SU-DHL-6 (cell line): ENCODE measurements around the gene HEATR1.
A peak's percentile ranks its signal among the peaks of the same experiment; 100 is the strongest.

Experiments
- H2AFZ ChIP-seq: fragments of 200-600 bp; sonication (generic); 2 replicates; pipeline ENCODE4 v1.6.1; 2014; ENCODE audit warnings: low read depth, mild to moderate bottlenecking, moderate library complexity, mixed read lengths, antibody characterized with exemption, low read length; ENCODE audit not compliant: severe bottlenecking
- H3F3A ChIP-seq: fragments of 200-600 bp; shearing (Covaris generic); 2 replicates; pipeline ENCODE4 v1.6.0; 2016; ENCODE audit warnings: antibody characterized with exemption, mild to moderate bottlenecking; ENCODE audit not compliant: insufficient read depth
- H3K27ac ChIP-seq: fragments of 200-600 bp; sonication (generic); 2 replicates; pipeline ENCODE4 v1.5.1; 2016; ENCODE audit warnings: low read depth, mild to moderate bottlenecking, low read length, moderate library complexity, mixed read lengths
- H3K27me3 ChIP-seq: fragments of 200-600 bp; sonication (generic), shearing (Covaris generic); 2 replicates; pipeline ENCODE4 v1.6.0; 2014; ENCODE audit warnings: mild to moderate bottlenecking, low read length
- H3K36me3 ChIP-seq: fragments of 200-600 bp; sonication (generic); 2 replicates; pipeline ENCODE4 v1.6.1; 2014; ENCODE audit warnings: mild to moderate bottlenecking, low read length, mixed read lengths
- H3K4me2 ChIP-seq: fragments of 300-600, 200-600 bp; shearing (Covaris generic), sonication (generic); 2 replicates; pipeline ENCODE4 v1.6.0; 2014; ENCODE audit warnings: low read length, low read depth, mild to moderate bottlenecking; ENCODE audit not compliant: poor library complexity, severe bottlenecking
- H3K4me3 ChIP-seq: fragments of 200-600 bp; sonication (generic); 2 replicates; pipeline ENCODE4 v1.5.1; 2014; ENCODE audit warnings: antibody characterized with exemption, low read length, mild to moderate bottlenecking, mixed read lengths; ENCODE audit not compliant: insufficient read depth, poor library complexity, severe bottlenecking
- H3K79me2 ChIP-seq: fragments of 200-600 bp; sonication (generic); 2 replicates; pipeline ENCODE4 v1.6.1; 2014; ENCODE audit warnings: mild to moderate bottlenecking, low read length, moderate library complexity; ENCODE audit not compliant: insufficient read depth
- H3K9ac ChIP-seq: fragments of 200-600 bp; sonication (generic); 2 replicates; pipeline ENCODE4 v1.7.0; 2014; ENCODE audit warnings: mild to moderate bottlenecking, low read length
- H3K9me2 ChIP-seq: fragments of 200-600 bp; sonication (generic); replicated peaks from 2 replicates; pipeline ENCODE4 v1.6.1; 2014; ENCODE audit warnings: low read length; ENCODE audit not compliant: insufficient read depth
- H3K9me3 ChIP-seq: fragments of 200-600 bp; sonication (generic); 2 replicates; pipeline ENCODE4 v1.6.1; 2014; ENCODE audit warnings: low read length, mixed read lengths; ENCODE audit not compliant: insufficient read depth
- H4K20me1 ChIP-seq: fragments of 200-600 bp; sonication (generic); 2 replicates; pipeline ENCODE4 v1.6.1; 2014; ENCODE audit warnings: low read depth, mild to moderate bottlenecking, antibody characterized with exemption, low read length, moderate library complexity, mixed read lengths
- EZH2phosphoT487 ChIP-seq: fragments of 200-600 bp; sonication (generic), shearing (Covaris generic); conservative IDR thresholded peaks from 2 replicates; pipeline ENCODE4 v1.6.1; 2018; ENCODE audit warnings: mild to moderate bottlenecking, antibody characterized with exemption, low read length, moderate library complexity, mixed read lengths
- TF ChIP-seq, protein P1 (sequence below): fragments of 200-600 bp; sonication (generic); IDR thresholded peaks from one replicate; pipeline ENCODE4 v1.5.1; 2017; ENCODE audit warnings: antibody characterized with exemption, mild to moderate bottlenecking, low read length, moderate library complexity; ENCODE audit not compliant: insufficient read depth, poor library complexity, severe bottlenecking

The HEATR1 gene

DNA sequence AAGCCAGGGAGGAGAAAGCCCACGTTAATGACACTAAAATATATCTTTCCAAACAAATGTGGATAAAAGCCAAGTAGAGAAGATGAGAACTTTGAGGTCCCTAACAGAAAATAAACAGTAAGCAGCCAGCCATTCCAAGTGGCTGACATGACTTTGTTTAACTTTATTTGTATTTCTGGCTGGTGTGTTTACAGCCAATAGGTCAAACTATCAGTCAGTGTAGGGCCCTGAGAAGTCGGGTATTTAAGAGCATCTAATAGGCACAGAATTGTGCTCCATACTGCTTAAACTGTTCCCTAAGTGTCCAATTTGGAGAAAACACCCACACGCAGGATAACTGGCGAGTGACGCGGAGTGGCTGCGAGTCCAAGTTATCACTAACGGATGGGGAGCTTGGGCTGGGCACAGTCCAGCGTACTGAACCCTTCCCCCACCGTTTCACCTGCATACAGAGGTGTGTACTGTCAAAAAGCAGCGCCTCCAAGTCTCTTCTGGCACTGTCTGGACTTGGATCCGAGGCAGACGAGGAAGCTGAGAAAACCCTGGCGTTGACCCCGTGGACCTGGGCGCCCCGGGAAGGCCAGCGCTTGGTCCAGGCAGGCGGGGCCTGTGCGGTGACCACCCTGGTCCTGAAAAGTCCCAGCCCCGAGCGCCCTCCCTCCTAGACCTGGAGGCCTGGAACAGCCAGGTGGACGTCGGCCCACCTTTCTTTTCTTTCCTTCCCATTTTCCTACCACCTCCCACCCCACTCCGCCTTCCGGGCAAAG lies 81.2 kb downstream of the HEATR1 start:
- Histone ChIP-seq H2AFZ (peak overlapping the region; percentile 94), H4K20me1 (no peaks in the 10 kb centered on the region), H3K79me2 (no peaks in the 10 kb centered on the region), H3F3A (no peaks in the 10 kb centered on the region), H3K4me2 (peak overlapping the region; percentile 99), H3K4me3 (no peak overlapping the region), H3K36me3 (no peaks in the 10 kb centered on the region), H3K9ac (peak overlapping the region; percentile 51; the same call in 1 of the 2 replicates), H3K9me2 (no peaks in the 10 kb centered on the region), H3K27ac (no peak overlapping the region), H3K27me3 (no peaks in the 10 kb centered on the region), H3K9me3 (no peaks in the 10 kb centered on the region)
- no peak for TF ChIP-seq EZH2phosphoT487
- TF ChIP-seq, protein P1, sequence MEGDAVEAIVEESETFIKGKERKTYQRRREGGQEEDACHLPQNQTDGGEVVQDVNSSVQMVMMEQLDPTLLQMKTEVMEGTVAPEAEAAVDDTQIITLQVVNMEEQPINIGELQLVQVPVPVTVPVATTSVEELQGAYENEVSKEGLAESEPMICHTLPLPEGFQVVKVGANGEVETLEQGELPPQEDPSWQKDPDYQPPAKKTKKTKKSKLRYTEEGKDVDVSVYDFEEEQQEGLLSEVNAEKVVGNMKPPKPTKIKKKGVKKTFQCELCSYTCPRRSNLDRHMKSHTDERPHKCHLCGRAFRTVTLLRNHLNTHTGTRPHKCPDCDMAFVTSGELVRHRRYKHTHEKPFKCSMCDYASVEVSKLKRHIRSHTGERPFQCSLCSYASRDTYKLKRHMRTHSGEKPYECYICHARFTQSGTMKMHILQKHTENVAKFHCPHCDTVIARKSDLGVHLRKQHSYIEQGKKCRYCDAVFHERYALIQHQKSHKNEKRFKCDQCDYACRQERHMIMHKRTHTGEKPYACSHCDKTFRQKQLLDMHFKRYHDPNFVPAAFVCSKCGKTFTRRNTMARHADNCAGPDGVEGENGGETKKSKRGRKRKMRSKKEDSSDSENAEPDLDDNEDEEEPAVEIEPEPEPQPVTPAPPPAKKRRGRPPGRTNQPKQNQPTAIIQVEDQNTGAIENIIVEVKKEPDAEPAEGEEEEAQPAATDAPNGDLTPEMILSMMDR, result no peak

DNA sequence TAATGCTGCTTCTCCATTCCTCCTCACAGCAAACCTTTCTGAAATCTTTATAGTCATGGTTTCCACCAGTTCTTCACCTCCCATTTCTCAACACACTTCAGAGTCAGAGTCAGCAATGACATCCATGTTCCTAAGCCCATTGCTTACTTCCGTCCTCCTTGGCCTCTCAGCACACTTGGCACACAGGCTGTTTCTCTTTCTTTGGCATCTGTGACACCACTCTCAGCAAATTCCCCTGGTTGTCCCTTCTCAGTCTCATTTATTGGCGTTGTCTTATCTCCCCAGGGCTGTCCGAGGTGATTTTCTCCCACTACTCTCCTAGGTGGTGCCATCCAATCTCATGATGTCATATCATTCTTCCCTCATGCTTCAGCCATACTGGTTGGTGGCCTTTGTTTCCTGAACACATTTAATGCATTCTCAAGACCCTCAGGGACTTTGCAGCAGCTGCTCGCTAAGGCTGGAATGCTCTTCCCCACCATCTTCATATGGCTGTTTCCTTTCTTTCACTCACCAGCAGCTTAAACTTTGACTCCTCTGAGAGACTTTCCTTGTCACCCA lies 83.8 kb downstream of the HEATR1 start:
- TF ChIP-seq EZH2phosphoT487, result no peak
- TF ChIP-seq, protein P1, result no peak
- no peak overlapping the region for H3K4me3 ChIP-seq
- no peaks in the 10 kb centered on the region for H3K9me2 ChIP-seq
- no peak overlapping the region for H3K4me2 ChIP-seq
- H3K79me2 ChIP-seq, result no peaks in the 10 kb centered on the region
- no peaks in the 10 kb centered on the region for H3K27me3 ChIP-seq
- H4K20me1 ChIP-seq, result no peaks in the 10 kb centered on the region
- no peaks in the 10 kb centered on the region for H3F3A ChIP-seq
- no peak overlapping the region for H3K9ac ChIP-seq
- H2AFZ ChIP-seq, result no peak overlapping the region
- H3K9me3 ChIP-seq, result no peaks in the 10 kb centered on the region
- H3K27ac ChIP-seq, result no peak overlapping the region
- H3K36me3 ChIP-seq, result no peaks in the 10 kb centered on the region

DNA sequence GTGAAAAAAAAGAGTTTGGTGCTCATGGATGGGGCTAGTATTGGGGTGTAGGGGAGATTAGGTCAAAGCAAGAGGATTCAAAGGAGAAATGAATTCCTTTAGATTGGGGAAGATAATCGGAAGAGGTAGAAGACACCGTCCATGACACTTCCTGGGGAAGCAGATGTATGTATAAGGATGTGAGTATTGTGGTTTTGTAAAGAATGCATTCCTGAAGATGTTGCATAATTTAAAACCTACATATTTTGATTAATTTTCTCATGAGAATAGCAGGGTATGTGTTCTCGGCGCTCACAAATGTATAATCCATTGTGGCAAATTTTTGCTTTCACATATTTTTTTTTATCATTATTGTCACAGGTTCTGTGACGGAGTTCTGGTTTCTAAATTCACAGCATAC lies 86.0 kb downstream of the HEATR1 start:
- no peak overlapping the region for H3K4me2 ChIP-seq
- H3K9me3 ChIP-seq, result no peaks in the 10 kb centered on the region
- no peak for TF ChIP-seq EZH2phosphoT487
- TF ChIP-seq, protein P1, result no peak
- no peak overlapping the region for H3K27ac ChIP-seq
- H3F3A ChIP-seq, result no peaks in the 10 kb centered on the region
- no peaks in the 10 kb centered on the region for H3K9me2 ChIP-seq
- no peaks in the 10 kb centered on the region for H3K27me3 ChIP-seq
- H2AFZ ChIP-seq, result no peak overlapping the region
- no peak overlapping the region for H3K9ac ChIP-seq
- H3K79me2 ChIP-seq, result no peaks in the 10 kb centered on the region
- no peaks in the 10 kb centered on the region for H4K20me1 ChIP-seq
- no peak overlapping the region for H3K4me3 ChIP-seq
- no peaks in the 10 kb centered on the region for H3K36me3 ChIP-seq
